CD4-positive, alpha-beta memory T cell (primary cell): Measurements from ENCODE around the gene DNTT. TPM values are rescaled to one million over a fixed set of nuclear protein-coding genes. Genes with fewer than 3 reads are reported as not detected.

Experiments used
- CTCF ChIA-PET: fragments of 350-600 bp; sonication (Branson Sonifier 250); formaldehyde crosslinking; loops from one replicate; lab custom pipeline; 2021; ENCODE audit warnings: inconsistent platforms; ENCODE audit not compliant: partially characterized antibody; lab: Charles Lee
- POLR2A ChIA-PET: fragments of 350-600 bp; sonication (Branson Sonifier 250); formaldehyde crosslinking; loops from one replicate; lab custom pipeline; 2021; ENCODE audit not compliant: partially characterized antibody; lab: Charles Lee
- DNase-seq, 5 donors: peaks; one replicate each; pipeline versions ENCODE4 v3.0.0 to v3.0.0-alpha.2; 2020 to 2022; ENCODE audit warnings: mixed read lengths in 1 of 5
- H3K27ac ChIP-seq: one replicate; pipeline ENCODE4 v1.7.0; 2013; ENCODE audit warnings: low read depth, low read length
- H3K27me3 ChIP-seq: 2 replicates; pipeline ENCODE4 v1.7.0; 2013; ENCODE audit warnings: mild to moderate bottlenecking, low read length, moderate library complexity; ENCODE audit not compliant: insufficient read depth
- H3K36me3 ChIP-seq: 2 replicates; pipeline ENCODE4 v1.7.0; 2013; ENCODE audit warnings: mild to moderate bottlenecking, low read length, moderate library complexity; ENCODE audit not compliant: insufficient read depth
- H3K4me1 ChIP-seq: 2 replicates; pipeline ENCODE4 v1.7.0; 2013; ENCODE audit warnings: mild to moderate bottlenecking, low read length, moderate library complexity; ENCODE audit not compliant: insufficient read depth
- H3K4me3 ChIP-seq, 2 donors: one replicate each; pipeline ENCODE4 v1.7.0; 2013; ENCODE audit warnings: low read length in 2 of 2, mild to moderate bottlenecking in 1 of 2
- H3K9me3 ChIP-seq, 2 donors: one replicate each; pipeline ENCODE4 v1.7.0; 2013; ENCODE audit warnings: low read length in 2 of 2, control low read depth in 1 of 2; ENCODE audit not compliant: control insufficient read depth in 1 of 2
- H3K27ac Mint-ChIP-seq, 7 donors: one replicate each; pipeline ENCODE4 v1.8.0; 2020 to 2021; ENCODE audit warnings: mixed read lengths in 7 of 7, mild to moderate bottlenecking in 6 of 7, inconsistent platforms in 3 of 7, moderate library complexity in 3 of 7
- H3K27me3 Mint-ChIP-seq, 2 donors: one replicate each; pipeline ENCODE4 v1.8.0; 2020 to 2021; ENCODE audit warnings: mixed read lengths in 2 of 2
- H3K36me3 Mint-ChIP-seq, 2 donors: one replicate each; pipeline ENCODE4 v1.8.0; 2020 to 2021; ENCODE audit warnings: mixed read lengths in 2 of 2, inconsistent platforms in 1 of 2, mild to moderate bottlenecking in 1 of 2
- H3K4me1 Mint-ChIP-seq, 4 donors: one replicate each; pipeline ENCODE4 v1.8.0; 2020 to 2021; ENCODE audit warnings: mixed read lengths in 4 of 4, mild to moderate bottlenecking in 1 of 4
- H3K4me3 Mint-ChIP-seq, 8 donors: one replicate each; pipeline ENCODE4 v1.8.0; 2020 to 2021; ENCODE audit warnings: mixed read lengths in 8 of 8, mild to moderate bottlenecking in 7 of 8, moderate library complexity in 6 of 8, inconsistent platforms in 3 of 8
- H3K9me3 Mint-ChIP-seq, 8 donors: one replicate each; pipeline ENCODE4 v1.8.0; 2020 to 2021; ENCODE audit warnings: mixed read lengths in 8 of 8, mild to moderate bottlenecking in 5 of 8, inconsistent platforms in 3 of 8, moderate library complexity in 1 of 8
- intact Hi-C: fragments of 100-400 bp; cut with micrococcal nuclease; formaldehyde crosslinking; loops from one replicate; pipeline ENCODE4 v1.15.1; 2023
- polyA plus RNA-seq, 2 donors: library from polyadenylated mRNA; unstranded; fragments of 300-500 nt; fragmentation: Illumina TruSeq; gene quantifications; one replicate each; pipeline ENCODE4 v1.2.3, GENCODE V29; 2021
- total RNA-seq, 2 experiments: library from RNA; stranded (reverse); gene quantifications; one replicate each; pipeline ENCODE4 v1.2.3, GENCODE V29; 2021

DNTT gene
- total and polyA plus RNA-seq, 4 experiments from 2014 or later: not detected

GRCh38 chr10:96261930-96262329 is 42.3 kb upstream of the DNTT start:
- H3K4me3 Mint-ChIP-seq: no peak overlapping the region
- ChIA-PET CTCF (no interaction called here), POLR2A (no interaction called here)
- intact Hi-C loops: no loop called here
- no peaks in the 10 kb centered on the region for H3K9me3 Mint-ChIP-seq
- Histone ChIP-seq H3K4me1 (no peaks in the 10 kb centered on the region), H3K4me3 (no peak overlapping the region), H3K27ac (no peak overlapping the region), H3K27me3 (no peaks in the 10 kb centered on the region), H3K9me3 (no peaks in the 10 kb centered on the region), H3K36me3 (no peaks in the 10 kb centered on the region)
- H3K4me1 Mint-ChIP-seq: no peaks in the 10 kb centered on the region
- DNase-seq: no peak
- no peak overlapping the region for H3K27ac Mint-ChIP-seq
- H3K36me3 Mint-ChIP-seq: no peaks in the 10 kb centered on the region
- peaks cover 5 to 19% of the 10 kb centered on the region in 2 donors for H3K27me3 Mint-ChIP-seq

- Mint-ChIP-seq H3K36me3 (no peaks in the 10 kb centered on the region), H3K4me1 (no peaks in the 10 kb centered on the region), H3K27me3 (peaks cover 3 to 22% of the 10 kb centered on the region in 2 donors), H3K9me3 (no peaks in the 10 kb centered on the region), H3K27ac (no peak overlapping the region), H3K4me3 (peak overlapping the region in 1 of 8 donors; percentile 2)
- intact Hi-C loops: no loop called here
- POLR2A ChIA-PET: no interaction called here
- Histone ChIP-seq H3K27me3 (no peaks in the 10 kb centered on the region), H3K9me3 (no peaks in the 10 kb centered on the region), H3K36me3 (no peaks in the 10 kb centered on the region), H3K27ac (no peak overlapping the region), H3K4me3 (no peak overlapping the region), H3K4me1 (no peaks in the 10 kb centered on the region)
- CTCF ChIA-PET: no interaction called here
- DNase-seq: no peak
Measured at GRCh38 chr10:96263176-96263575, 41.1 kb upstream of the DNTT start.

- no peaks in the 10 kb centered on the region for H3K9me3 ChIP-seq
- no peaks in the 10 kb centered on the region for H3K4me1 ChIP-seq
- H3K27ac ChIP-seq: no peak overlapping the region
- CTCF ChIA-PET: no interaction called here
- POLR2A ChIA-PET: no interaction called here
- no peak for DNase-seq
- H3K36me3 Mint-ChIP-seq: no peaks in the 10 kb centered on the region
- intact Hi-C loops: no loop called here
- H3K27me3 ChIP-seq: no peaks in the 10 kb centered on the region
- no peaks in the 10 kb centered on the region for H3K4me1 Mint-ChIP-seq
- H3K4me3 ChIP-seq: no peak overlapping the region
- H3K4me3 Mint-ChIP-seq: no peak overlapping the region
- H3K27ac Mint-ChIP-seq: no peak overlapping the region
- H3K36me3 ChIP-seq: no peaks in the 10 kb centered on the region
- peaks cover 3 to 26% of the 10 kb centered on the region in 2 donors for H3K27me3 Mint-ChIP-seq
- peaks cover 0 to 1% (median 0%) of the 10 kb centered on the region in 8 donors for H3K9me3 Mint-ChIP-seq
Measured at GRCh38 chr10:96263669-96264068, 40.6 kb upstream of the DNTT start.

- ChIA-PET POLR2A (no interaction called here), CTCF (no interaction called here)
- H3K27ac ChIP-seq: no peak overlapping the region
- Mint-ChIP-seq H3K27ac (no peak overlapping the region), H3K9me3 (peaks cover 0 to 3% (median 0%) of the 10 kb centered on the region in 8 donors), H3K4me1 (no peaks in the 10 kb centered on the region), H3K27me3 (peaks cover 5 to 33% of the 10 kb centered on the region in 2 donors), H3K4me3 (no peak overlapping the region), H3K36me3 (no peaks in the 10 kb centered on the region)
- H3K27me3 ChIP-seq: no peaks in the 10 kb centered on the region
- H3K9me3 ChIP-seq: no peaks in the 10 kb centered on the region
- H3K4me3 ChIP-seq: no peak overlapping the region
- H3K4me1 ChIP-seq: no peaks in the 10 kb centered on the region
- no peak for DNase-seq
- no peaks in the 10 kb centered on the region for H3K36me3 ChIP-seq
- intact Hi-C loops: no loop called here
Measured at GRCh38 chr10:96264938-96265337, 39.3 kb upstream of the DNTT start.

GRCh38 chr10:96266118-96266770 is 38.0 kb upstream of the DNTT start:
- Mint-ChIP-seq H3K4me1 (no peaks in the 10 kb centered on the region), H3K4me3 (no peak overlapping the region), H3K36me3 (no peaks in the 10 kb centered on the region), H3K9me3 (peaks cover 0 to 3% (median 0%) of the 10 kb centered on the region in 8 donors), H3K27ac (no peak overlapping the region), H3K27me3 (peaks cover 4 to 30% of the 10 kb centered on the region in 2 donors)
- Histone ChIP-seq H3K27me3 (no peaks in the 10 kb centered on the region), H3K36me3 (no peaks in the 10 kb centered on the region), H3K27ac (no peak overlapping the region), H3K4me3 (no peak overlapping the region), H3K4me1 (no peaks in the 10 kb centered on the region), H3K9me3 (no peaks in the 10 kb centered on the region)
- CTCF ChIA-PET: no interaction called here
- intact Hi-C loops: no loop called here
- POLR2A ChIA-PET: no interaction called here
- no peak for DNase-seq

- H3K27ac Mint-ChIP-seq: no peak overlapping the region
- H3K27me3 Mint-ChIP-seq: peaks cover 4 to 34% of the 10 kb centered on the region in 2 donors
- ChIA-PET CTCF (no interaction called here), POLR2A (no interaction called here)
- H3K4me3 Mint-ChIP-seq: no peak overlapping the region
- Histone ChIP-seq H3K9me3 (no peaks in the 10 kb centered on the region), H3K4me3 (no peak overlapping the region), H3K4me1 (no peaks in the 10 kb centered on the region), H3K27ac (no peak overlapping the region), H3K36me3 (no peaks in the 10 kb centered on the region), H3K27me3 (no peaks in the 10 kb centered on the region)
- intact Hi-C loops: no loop called here
- no peak for DNase-seq
- no peaks in the 10 kb centered on the region for H3K36me3 Mint-ChIP-seq
- H3K4me1 Mint-ChIP-seq: no peaks in the 10 kb centered on the region
- H3K9me3 Mint-ChIP-seq: peaks cover 0 to 3% (median 0%) of the 10 kb centered on the region in 8 donors
Measured at GRCh38 chr10:96267234-96267705, 37.0 kb upstream of the DNTT start.

- Histone ChIP-seq H3K27me3 (no peaks in the 10 kb centered on the region), H3K4me3 (no peak overlapping the region), H3K9me3 (no peaks in the 10 kb centered on the region), H3K36me3 (no peaks in the 10 kb centered on the region), H3K27ac (no peak overlapping the region), H3K4me1 (no peaks in the 10 kb centered on the region)
- CTCF ChIA-PET: no interaction called here
- Mint-ChIP-seq H3K9me3 (peaks cover 0 to 3% (median 0%) of the 10 kb centered on the region in 8 donors), H3K27ac (no peak overlapping the region), H3K4me3 (no peak overlapping the region), H3K4me1 (no peaks in the 10 kb centered on the region), H3K27me3 (peaks cover 7 to 41% of the 10 kb centered on the region in 2 donors), H3K36me3 (no peaks in the 10 kb centered on the region)
- POLR2A ChIA-PET: no interaction called here
- intact Hi-C loops: no loop called here
- DNase-seq: no peak
Measured at GRCh38 chr10:96268341-96268909, 35.8 kb upstream of the DNTT start.
